HL-60 (cell line): ENCODE measurements around the gene RAB3GAP1.

Source experiments
- GABPA ChIP-seq: IDR thresholded peaks from 2 replicates; pipeline ENCODE4 v1.6.1; 2012; ENCODE audit warnings: low read depth
- POLR2AphosphoS5 ChIP-seq: IDR thresholded peaks from 2 replicates; pipeline ENCODE4 v1.6.1; 2012; ENCODE audit warnings: low read depth
- REST ChIP-seq: IDR thresholded peaks from 2 replicates; pipeline ENCODE4 v1.6.1; 2012; ENCODE audit warnings: low read depth; ENCODE audit not compliant: insufficient replicate concordance
- TF ChIP-seq, protein P1 (sequence below): IDR thresholded peaks from one replicate; pipeline ENCODE4 v1.5.1; 2011; ENCODE audit warnings: low read length, control low read depth, inconsistent platforms; ENCODE audit not compliant: insufficient read depth

GRCh38 chr2:135142323-135142722, 90.2 kb downstream of the RAB3GAP1 start:
- TF ChIP-seq, protein P1, sequence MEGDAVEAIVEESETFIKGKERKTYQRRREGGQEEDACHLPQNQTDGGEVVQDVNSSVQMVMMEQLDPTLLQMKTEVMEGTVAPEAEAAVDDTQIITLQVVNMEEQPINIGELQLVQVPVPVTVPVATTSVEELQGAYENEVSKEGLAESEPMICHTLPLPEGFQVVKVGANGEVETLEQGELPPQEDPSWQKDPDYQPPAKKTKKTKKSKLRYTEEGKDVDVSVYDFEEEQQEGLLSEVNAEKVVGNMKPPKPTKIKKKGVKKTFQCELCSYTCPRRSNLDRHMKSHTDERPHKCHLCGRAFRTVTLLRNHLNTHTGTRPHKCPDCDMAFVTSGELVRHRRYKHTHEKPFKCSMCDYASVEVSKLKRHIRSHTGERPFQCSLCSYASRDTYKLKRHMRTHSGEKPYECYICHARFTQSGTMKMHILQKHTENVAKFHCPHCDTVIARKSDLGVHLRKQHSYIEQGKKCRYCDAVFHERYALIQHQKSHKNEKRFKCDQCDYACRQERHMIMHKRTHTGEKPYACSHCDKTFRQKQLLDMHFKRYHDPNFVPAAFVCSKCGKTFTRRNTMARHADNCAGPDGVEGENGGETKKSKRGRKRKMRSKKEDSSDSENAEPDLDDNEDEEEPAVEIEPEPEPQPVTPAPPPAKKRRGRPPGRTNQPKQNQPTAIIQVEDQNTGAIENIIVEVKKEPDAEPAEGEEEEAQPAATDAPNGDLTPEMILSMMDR = no peak
- TF ChIP-seq GABPA (no peak), REST (no peak), POLR2AphosphoS5 (no peak)
